Testis (tissue), 2 donors: ENCODE data around the gene STYX.

Source experiments
- CTCF ChIP-seq, 3 experiments: fragments of 450-650 bp in 2 of 3; fragments of 200-600 bp in 1 of 3; sonication (generic) in 1 of 3; IDR thresholded peaks; one replicate each; pipeline ENCODE4 v1.5.1; 2016 to 2019; ENCODE audit warnings: antibody characterized with exemption in 3 of 3, mild to moderate bottlenecking in 2 of 3, moderate library complexity in 1 of 3
- POLR2A ChIP-seq: fragments of 450-650 bp; IDR thresholded peaks from one replicate; pipeline ENCODE4 v1.6.1; 2017; ENCODE audit warnings: antibody characterized with exemption, mild to moderate bottlenecking, moderate library complexity

GRCh38 chr14:52778702-52779101 is 48.7 kb downstream of the STYX start:
- TF ChIP-seq CTCF (IDR thresholded peaks at IDR 0.05) (no peak), POLR2A (no peak)
